GM21786 (cell line): Measurements from ENCODE around the gene C17orf75.
"Not testable (repeated sequence)": the region's sequence is repeated elsewhere in the genome, so short reads cannot be mapped to it uniquely, and the experiment has no call there.

Experiments
- ATAC-seq: cut with Tn5 transposase; IDR thresholded peaks from one replicate; pipeline ENCODE4 v1.9.1; 2021; ENCODE audit not compliant: unreplicated experiment

Gene C17orf75

DNA sequence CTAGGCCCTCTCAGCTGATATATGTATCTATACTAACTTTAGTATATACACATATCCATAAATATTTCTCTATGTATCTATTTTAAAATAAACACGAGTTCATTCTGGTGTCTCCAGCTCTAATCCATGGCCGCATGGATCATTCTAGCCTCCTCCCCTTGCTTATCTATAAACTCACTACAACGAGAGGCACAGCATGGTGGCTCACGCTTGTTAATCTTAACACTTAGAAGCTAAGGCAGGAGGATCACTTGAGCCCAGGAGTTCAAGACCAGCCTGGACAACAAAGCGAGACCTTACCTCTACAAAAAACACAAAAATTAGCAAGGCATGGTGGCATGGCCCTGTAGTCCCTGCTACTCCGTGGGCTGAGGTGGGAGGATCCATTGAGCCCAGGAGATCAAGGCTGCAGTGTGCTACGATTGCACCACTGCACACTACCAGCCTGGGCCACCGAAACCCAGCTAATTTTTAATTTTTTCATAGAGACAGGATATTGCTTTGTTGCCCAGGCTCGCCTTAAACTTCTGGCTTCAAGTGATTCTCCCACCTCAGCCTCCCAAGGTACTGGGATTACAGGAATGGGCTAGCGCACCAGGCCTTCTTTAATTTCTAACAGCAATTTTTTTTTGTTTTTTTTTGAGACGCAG, 4.1 kb upstream of the C17orf75 start:
- no peak for ATAC-seq

DNA sequence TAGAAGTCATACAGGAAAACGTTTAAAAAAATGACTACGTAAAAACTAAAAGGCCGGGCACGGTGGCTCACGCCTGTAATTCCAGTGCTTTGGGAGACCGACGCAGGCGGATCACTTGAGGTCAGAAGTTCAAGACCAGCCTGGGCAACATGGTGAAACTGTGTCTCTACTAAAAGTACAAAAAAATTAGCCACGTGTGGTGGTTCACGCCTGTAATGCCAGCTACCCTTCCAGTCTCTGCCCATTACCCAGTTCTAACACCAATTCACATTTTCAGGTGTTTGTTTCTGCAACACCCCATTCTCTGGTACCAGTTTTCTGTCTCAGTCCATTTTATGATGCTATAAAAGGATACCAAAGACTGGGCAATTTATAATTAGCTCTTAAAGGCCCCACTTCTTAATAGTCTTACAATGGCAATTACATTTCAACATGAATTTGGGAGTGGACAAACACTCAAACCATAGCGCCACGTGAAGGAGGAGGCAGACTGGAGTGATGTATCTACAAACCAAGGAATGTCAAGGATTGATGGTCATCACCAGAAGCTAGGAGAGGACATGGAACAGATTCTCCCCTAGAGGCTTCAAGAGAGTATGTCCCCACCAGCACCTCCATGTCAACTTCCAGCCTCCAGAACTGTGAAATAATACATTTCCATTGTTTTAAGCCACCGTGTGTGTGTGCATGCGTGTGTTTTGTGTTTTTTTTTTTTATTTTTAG, 791 bp upstream of the C17orf75 start:
- ATAC-seq, result no peak

DNA sequence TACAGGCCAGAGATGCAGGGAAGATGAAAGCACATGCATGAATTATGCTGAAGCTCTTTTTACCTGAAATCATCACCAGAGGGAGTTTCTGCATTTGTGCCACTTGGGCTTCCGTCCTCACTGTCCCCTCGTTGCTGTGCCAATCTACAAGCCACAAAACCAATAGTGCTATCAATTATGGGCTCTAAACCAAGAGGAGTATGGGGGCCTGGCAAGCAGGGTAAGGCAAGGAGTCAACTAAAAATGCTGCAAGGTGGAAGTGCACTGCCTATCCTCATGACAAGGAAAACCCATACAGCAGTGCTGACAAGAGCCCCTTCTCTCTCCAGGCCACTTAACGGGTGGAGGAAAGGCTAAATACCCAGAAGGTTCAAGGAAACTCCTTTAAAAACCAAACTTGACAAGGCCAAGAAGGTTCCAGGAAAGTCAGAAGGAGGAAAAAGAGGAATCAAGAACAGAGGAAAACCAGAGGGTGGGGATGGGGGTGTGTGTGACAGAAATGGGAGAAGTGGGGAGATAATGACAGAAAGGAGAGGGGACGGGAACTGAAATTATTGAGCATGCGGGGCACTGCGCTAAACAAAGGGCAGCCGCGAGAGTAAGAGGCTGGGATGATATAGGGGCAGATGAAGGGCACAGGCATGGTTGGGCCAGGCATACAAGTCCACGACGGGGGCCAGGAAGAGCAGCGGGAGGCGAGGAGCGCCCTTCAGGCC, 674 bp downstream of the C17orf75 start:
- no peak for ATAC-seq

DNA sequence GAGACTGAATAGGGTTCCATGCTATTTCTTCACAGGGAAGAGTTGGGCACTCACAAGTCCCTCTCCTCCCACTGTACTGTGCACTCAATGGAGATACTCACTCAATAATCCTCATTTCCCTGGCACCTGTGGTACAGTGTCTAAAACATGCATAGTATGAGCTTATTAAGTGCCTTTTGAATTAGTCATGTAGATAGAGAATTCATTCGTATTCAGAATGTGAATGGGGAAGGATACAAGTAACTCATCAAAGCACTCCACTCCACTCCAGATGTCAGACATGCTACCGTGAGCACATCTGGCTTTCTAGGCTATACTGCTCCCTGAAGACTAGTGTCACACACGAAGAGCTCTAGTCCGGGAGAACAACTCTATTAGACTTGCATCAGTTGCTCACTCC, 6.3 kb downstream of the C17orf75 start:
- no peak for ATAC-seq

DNA sequence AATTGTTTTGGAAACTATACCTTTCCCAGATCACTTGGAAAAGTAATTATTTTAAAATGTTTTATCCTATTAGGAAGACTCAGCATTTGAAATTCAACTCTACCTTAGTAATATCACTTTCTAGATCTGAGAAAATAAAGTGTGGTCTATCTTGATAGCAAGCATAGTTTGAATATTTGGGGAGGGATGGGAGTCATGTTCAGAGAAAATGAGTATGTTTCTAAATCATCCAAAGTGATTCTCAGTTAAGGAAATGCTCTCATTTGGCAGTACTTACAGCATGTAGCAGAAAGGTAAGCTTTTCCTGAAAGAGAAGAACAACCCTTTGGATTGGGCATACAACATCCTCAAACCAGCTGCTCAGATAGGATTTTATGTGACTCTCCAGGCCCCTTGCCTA, 6.9 kb downstream of the C17orf75 start:
- no peak for ATAC-seq

DNA sequence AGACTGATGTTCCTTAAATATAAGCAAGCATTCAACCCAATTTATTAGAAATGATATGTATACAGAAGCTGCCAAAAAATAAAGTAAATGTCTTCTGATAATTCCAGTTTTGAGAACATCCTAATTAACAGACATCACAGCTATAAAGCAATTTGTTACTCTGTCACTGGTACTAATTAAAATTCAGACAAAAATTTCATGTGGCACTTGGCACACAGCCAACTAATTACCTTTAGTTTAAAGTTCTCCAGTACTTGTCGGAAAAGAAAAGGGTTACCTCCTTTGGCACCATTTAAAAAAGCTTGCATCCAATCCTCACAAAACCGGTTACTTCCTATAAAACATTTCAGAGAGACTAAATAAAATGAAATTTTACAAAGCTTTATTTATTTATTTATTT, 8.8 kb downstream of the C17orf75 start:
- ATAC-seq, result no peak

DNA sequence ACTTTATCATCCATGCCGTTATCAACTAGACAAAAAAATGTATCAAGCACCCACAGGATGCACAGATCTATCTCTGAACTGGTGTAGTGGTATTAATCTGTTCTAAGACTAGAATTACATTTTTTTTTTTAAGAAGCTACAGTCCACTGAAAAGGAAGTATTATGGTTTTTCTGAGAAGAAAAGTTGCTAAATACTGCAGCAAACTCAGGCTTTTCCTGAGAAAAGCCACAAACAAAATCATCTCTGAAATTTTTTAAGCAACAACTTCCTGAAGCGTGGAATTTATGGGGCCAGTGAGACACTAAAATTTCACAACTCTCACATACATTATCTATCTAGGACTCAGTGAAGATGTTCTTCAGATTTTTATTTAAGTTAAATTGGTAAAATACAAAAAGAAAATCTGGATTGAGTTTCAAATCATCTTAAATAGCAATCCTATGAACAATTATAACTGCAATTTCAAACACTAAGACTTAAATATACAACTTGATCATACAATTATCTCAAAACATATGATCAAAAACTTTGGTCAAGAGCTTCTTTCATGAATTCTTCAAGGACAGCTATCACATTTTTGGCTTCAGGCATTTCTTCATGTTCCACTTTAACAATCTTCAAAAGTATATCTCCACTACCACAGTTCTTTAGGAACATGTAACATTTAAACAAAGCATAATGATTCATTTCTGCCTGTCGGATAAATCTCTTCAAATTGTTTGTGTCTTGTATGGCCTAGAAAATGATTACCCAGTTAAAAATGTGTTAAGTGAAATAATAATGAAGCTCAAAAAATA, 10.5 kb downstream of the C17orf75 start:
- no peak for ATAC-seq

DNA sequence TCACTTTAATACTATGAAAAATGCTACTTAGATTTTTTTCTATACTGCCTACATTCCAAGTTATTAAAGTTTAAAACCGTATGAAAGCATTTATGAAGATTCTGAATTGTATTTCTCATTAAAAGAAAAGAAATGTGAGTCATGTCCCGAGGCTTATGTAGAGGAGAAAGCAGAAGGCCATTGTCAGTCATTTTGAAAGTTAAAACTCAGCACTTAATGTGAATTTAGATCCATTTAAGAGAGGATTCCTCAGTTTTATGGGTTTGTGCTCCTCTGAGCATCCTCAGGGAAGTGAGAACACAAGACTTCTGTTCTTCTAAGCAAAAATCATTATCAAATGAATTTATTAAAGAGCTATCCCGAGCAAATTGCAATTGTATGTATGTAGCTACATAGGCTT, 11.8 kb downstream of the C17orf75 start:
- no peak for ATAC-seq

DNA sequence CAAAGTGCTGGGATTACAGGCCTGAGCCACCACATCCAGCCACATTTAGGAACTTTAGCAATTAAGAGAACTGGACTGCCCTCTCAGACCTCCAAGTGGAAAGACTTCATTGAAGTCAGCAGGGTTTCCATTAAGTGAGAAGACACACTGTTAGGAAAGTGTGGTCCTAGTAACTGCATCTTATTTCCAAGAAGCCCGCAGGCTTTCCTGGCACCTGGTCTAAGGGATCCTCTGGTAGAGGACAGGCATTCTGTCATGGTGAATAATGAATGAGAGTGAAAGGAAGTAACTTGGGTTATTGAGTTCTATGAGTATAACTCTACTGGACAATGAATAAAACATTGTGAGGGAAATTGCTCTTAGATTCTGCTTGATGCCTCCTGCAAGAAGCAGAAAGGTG, 14.1 kb downstream of the C17orf75 start:
- no peak for ATAC-seq

DNA sequence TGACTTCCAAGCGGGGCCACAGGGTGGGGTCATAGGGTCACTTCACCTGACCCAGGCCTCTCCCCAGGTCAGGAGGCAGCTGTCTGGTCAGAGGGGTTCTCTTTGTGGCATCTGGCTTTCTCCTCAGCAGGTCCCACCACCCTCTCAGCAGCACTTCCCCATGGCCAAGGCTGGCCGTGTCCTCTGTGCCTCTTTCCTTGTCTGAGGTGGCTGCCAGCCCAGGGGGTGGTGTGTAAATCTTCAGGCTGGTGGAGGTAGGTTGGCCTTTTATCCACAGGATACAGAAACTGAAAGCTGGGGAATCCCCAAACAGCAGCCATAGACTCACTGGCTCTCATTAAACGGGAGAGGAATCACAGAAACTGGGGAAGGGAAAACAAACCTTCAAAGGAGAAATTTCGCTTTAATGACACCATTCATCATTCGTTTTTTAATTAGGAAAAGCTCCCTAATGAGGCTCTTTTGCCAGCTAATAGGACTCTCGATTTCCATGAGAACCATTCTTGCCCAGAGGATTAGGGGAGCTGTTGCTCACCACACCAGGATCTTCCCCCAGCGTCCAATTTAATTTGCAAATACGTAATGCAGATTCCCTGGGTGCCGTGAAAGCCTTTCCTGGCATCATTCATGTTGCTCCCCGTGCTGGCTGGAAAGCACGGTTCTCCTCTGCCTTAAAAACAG, 18.0 kb downstream of the C17orf75 start:
- ATAC-seq, result no peak

DNA sequence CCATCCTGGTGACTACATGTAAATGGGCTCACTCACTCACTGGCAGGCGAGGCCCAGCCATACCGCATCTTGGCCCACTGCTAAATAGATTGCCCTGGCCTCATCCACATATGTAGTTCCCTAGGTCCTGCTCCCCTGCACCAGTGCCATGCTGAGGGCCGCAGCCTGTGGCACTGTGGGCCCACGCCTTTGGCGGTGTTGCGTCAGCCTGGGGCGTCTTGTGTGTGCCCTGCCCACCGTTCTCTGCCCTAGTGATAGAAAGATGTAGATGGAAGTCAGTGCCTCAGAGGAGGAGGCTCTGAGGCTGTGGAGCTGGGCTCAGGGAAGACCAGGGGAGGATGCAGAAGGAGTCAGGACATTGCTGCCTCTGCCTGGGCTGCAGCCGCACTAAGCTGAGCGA, 18.9 kb downstream of the C17orf75 start:
- ATAC-seq, result no peak

DNA sequence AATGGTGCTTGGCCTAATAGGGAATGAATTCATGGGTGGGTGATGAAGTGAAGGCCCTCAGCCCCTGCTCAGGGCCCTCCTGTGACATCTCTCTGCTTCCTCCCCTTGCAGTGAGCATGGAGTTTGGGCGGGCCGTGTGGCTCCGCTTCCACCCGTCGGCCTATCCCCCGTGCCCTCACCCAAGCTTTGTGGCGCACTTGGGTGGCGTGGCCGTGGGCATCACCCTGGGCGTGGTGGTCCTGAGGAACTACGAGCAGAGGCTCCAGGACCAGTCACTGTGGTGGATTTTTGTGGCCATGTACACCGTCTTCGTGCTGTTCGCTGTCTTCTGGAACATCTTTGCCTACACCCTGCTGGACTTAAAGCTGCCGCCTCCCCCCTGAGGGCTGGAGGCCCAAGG, 21.1 kb downstream of the C17orf75 start:
- no peak for ATAC-seq

DNA sequence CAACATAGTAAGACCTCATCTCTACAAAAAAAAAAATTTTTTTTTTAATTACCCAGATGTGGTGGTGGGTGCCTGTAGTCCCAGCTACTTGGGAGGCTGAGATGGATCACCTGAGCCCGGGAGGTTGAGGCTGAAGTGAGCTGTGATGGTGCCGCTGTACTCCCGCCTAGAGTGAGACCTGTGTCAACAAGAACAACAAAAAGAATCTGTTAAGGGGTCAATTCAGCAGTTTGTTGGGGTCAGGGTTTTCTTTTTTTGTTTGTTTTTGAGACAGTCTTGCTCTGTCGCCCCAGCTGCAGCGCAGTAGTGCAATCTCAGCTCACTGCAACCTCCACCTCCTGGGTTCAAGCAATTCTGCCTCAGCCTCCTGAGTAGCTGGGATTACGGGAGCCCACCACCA, 21.9 kb downstream of the C17orf75 start:
- ATAC-seq, result not testable (repeated sequence)

DNA sequence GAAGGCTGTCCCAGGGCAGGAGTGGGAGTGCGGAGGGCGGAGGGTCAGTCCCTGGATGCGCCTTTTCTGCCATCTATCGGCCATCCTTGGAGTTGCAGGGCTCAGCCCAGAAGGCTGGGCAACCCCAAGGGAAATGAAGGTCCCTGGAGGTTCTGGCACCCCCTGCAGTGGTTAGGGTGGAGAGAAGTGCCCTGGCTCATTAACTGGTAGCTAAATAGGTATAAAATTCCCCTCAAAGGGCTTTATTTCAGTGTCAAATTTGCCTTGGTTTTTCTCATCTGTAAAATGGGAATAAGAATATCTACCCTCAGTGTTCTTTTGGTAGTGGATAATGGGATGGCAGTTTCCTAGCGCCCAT, 22.4 kb downstream of the C17orf75 start:
- ATAC-seq, result no peak

DNA sequence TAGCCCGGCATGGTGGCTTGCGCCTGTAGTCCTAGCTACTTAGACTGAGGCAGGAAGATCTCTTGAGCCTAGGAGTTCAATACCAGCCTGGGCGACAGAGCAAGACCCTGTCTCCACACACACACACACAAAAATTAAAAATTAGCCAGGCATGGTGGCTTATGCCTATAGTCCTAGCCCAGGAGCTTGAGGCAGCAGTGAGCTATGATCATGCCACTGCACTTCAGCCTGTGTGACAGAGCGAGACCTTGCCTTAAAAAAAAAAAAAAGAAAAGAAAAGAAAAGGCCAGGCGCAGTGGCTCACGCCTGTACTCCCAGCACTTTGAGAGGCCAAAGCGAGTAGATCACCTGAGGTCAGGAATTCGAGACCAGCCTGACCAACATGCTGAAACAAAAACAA, 23.9 kb downstream of the C17orf75 start:
- no peak for ATAC-seq

DNA sequence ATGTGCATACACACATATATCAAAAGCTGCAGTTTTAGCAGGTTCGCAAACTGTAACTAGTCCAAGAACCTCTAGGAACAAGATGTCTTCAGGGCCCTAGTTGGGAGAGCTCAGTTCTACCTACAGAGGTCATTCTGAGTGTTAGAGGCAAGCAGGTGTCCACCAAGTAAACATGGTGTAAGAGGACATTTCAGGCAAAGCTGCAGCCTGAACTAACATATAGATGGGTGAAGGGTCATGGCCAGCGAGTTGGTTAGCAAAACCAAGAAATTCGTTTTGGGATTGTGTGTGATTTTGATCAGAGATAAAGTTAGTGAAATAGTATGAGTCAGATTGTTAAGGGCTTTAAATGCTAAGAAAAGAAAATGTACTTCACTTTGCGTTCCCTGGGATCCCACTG, 24.6 kb downstream of the C17orf75 start:
- no peak for ATAC-seq

DNA sequence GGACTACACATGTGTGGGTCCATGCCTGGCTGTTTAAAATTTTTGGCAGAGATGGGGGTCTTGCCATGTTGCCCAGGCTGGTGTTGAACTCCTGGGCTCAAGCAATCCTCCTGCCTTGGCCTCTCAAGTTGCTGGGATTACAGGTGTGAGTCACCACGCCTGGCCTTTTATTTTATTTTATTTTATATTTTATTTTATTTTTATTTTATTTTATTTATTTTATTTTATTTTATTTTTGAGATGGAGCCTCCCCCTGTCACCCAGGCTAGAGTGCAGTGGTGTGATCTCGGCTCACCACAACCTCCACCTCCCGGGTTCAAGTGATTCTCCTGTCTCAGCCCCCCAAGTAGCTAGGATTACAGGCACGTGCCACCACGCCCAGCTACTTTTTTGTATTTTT, 25.3 kb downstream of the C17orf75 start:
- not testable (repeated sequence) for ATAC-seq

DNA sequence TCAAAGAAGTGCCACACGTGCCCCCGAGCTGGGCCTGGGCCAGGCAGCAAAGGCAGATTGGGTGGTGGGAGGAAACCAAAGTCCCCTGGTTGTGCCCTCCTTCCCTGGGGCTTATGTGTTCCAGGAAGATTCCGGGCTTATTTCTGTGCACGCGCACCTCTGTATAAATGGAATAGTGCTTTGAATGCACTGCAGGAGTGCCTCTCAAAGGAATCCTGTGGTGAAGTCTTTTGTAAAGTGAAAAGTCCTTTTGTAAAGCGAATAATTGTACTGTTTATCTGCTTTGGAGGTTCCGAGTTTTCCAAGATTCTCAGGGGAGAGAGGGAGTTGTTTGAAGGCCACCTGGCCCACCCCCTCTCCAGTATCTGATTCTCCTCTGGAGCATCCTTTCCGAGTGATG, 26.8 kb downstream of the C17orf75 start:
- ATAC-seq, result no peak

DNA sequence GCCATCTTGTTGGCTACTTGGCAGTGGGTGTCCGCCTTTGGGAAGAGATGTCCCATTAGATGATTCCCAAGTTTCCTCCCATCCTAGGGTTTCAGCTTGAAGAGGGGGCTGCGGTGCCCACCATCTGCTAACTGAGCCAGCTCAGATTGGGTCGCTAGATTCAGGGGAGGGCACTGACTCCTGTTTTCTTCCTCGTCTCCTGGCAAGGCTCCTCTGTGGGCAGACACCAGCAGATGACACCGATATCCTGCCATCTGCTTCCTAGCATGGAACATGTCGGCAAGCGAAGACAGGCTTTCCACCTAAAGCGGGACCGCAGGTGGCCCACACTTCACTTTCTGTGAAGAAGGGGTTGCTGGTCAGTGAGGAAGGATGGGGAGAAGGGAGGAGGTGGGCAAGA, 27.3 kb downstream of the C17orf75 start:
- no peak for ATAC-seq

DNA sequence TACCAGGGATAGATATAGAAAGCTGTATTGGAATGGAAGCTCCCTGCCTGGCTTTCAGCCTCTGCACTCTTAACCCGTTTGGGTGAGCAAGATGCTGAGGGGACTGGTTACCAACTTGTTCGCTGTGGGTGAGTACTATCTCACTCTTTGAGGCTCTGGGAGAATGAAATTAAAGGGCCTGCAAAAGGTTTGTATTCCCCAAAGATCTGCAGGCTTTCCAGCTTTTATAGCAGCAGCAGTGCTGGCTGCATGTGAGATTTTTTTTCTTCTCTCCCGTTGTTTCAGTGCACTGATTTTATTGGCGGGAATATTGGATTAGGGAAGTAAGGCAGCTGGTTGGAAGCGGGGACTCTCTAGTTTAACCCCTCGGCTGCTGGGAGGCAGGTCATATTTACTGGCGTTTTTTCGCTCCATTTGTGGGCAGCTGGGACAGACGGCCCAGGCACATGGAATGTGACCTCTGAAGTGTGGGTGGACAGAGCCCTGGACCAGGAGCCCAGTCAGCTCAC, 30.9 kb downstream of the C17orf75 start:
- no peak for ATAC-seq

DNA sequence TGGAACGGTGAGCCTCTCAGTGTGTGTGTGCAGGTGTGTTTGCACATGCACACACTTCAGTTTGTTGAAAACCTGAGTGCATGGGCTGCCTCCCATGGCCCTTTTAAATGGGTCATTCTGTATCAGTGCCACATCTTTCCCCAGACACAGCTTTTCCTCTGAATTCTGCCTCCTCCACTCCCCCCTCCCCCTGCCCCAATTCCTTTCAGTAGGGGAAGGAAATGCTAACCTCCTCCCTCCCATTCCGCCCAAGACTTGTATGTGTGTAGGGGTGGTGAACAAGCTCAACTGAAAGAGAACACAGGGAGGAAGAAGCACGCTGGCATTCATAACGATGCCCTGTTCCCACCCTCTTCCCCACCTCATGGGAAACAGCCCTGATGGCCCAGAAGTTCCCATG, 34.3 kb downstream of the C17orf75 start:
- no peak for ATAC-seq
